HepG2 (cell line): Measurements from ENCODE around the gene RIT2. TPM values are rescaled to one million over a fixed set of nuclear protein-coding genes. Genes with fewer than 3 reads are reported as not detected.

Source experiments
- ATAC-seq: fragments of 200-7000 bp; cut with Tn5 transposase; 3 replicates; pipeline ENCODE4 v1.9.1; 2020; ENCODE audit warnings: mild to moderate bottlenecking, moderate library complexity
- BruUV-seq: library from RNA; stranded (reverse); fragments of 400-500 nt; replicated peaks from 2 replicates; lab custom pipeline; 2021; lab: Mats Ljungman, UMichigan
- CTCF ChIA-PET: fragments of 300-600 bp; formaldehyde crosslinking; extraction: SDS; loops from one replicate; lab custom pipeline; 2021; ENCODE audit warnings: low total read pairs, inconsistent platforms, low intra/inter-chr PET ratio; lab: Yijun Ruan, JAX
- POLR2A ChIA-PET: fragments of 350-600 bp; sonication (Branson Sonifier 250); formaldehyde crosslinking; loops from one replicate; lab custom pipeline; 2020; ENCODE audit warnings: antibody characterized with exemption, inconsistent platforms; lab: Yijun Ruan, JAX
- DNase-seq: peaks from one replicate; pipeline ENCODE4 v3.0.0-alpha.2; 2015; ENCODE audit warnings: low spot score
- FAIRE-seq: peaks from 3 replicates; lab custom pipeline; 2011; peaks lifted over from hg19 to GRCh38; lab: Jason Lieb, UNC
- H2AFZ ChIP-seq: one replicate; pipeline ENCODE4 v1.6.1; 2011; ENCODE audit warnings: low read length, inconsistent platforms
- H3K27ac ChIP-seq: fragments of 300-600 bp; 3 replicates; pipeline ENCODE4 v1.8.0; 2011; ENCODE audit warnings: mixed run types, mild to moderate bottlenecking, mixed read lengths, low read length, inconsistent platforms; ENCODE audit not compliant: insufficient read depth; ENCODE audit errors: extremely low read length
- H3K27me3 ChIP-seq, 2 experiments: fragments of 200-600 bp in 1 of 2; 2 replicates in 1 of 2; 3 replicates in 1 of 2; pipeline versions ENCODE4 v1.6.0 to v1.8.0; 2011; ENCODE audit warnings: low read length in 2 of 2, mild to moderate bottlenecking in 2 of 2, moderate library complexity in 2 of 2, inconsistent platforms in 1 of 2; ENCODE audit not compliant: insufficient read depth in 2 of 2, control insufficient read depth in 1 of 2
- H3K36me3 ChIP-seq, 2 experiments: fragments of 200-600 bp in 1 of 2; replicated peaks in 1 of 2; 2 replicates in 1 of 2; 3 replicates in 1 of 2; pipeline versions ENCODE4 v1.5.1 to v1.8.0; 2011; ENCODE audit warnings: low read length in 2 of 2, inconsistent platforms in 1 of 2; ENCODE audit not compliant: insufficient read depth in 2 of 2, control insufficient read depth in 1 of 2
- H3K4me1 ChIP-seq: 2 replicates; pipeline ENCODE4 v1.5.1; 2012; ENCODE audit warnings: low read length, inconsistent platforms; ENCODE audit not compliant: insufficient read depth
- H3K4me2 ChIP-seq: 2 replicates; pipeline ENCODE4 v1.6.0; 2011; ENCODE audit warnings: low read depth, low read length, inconsistent platforms
- H3K4me3 ChIP-seq, 3 experiments: fragments of 200-600 bp in 1 of 3; sonication (generic), shearing (Covaris generic) in 1 of 3; replicated peaks in 1 of 3; 2 replicates each; pipeline ENCODE4 v1.5.1; 2011 to 2016; ENCODE audit warnings: low read length in 3 of 3, inconsistent platforms in 2 of 3, low read depth in 2 of 3, mild to moderate bottlenecking in 2 of 3, control low read depth in 1 of 3, mixed read lengths in 1 of 3; ENCODE audit not compliant: insufficient read depth in 1 of 3
- H3K79me2 ChIP-seq: one replicate; pipeline ENCODE4 v1.6.1; 2011; ENCODE audit warnings: low read length, inconsistent platforms; ENCODE audit not compliant: insufficient read depth
- H3K9ac ChIP-seq: 2 replicates; pipeline ENCODE4 v1.6.0; 2011; ENCODE audit warnings: mild to moderate bottlenecking, low read depth, low read length, inconsistent platforms; ENCODE audit not compliant: insufficient read depth
- H3K9me3 ChIP-seq: 2 replicates; pipeline ENCODE4 v1.5.1; 2012; ENCODE audit warnings: mild to moderate bottlenecking, low read length
- H4K20me1 ChIP-seq: 2 replicates; pipeline ENCODE4 v1.6.0; 2011; ENCODE audit warnings: inconsistent platforms, mild to moderate bottlenecking, low read length, moderate library complexity; ENCODE audit not compliant: insufficient read depth
- CBX1 ChIP-seq: IDR thresholded peaks from one replicate; pipeline ENCODE4 v1.6.1; 2016; ENCODE audit warnings: antibody characterized with exemption, low read depth
- CERS6 ChIP-seq: sonication (generic); formaldehyde crosslinking; IDR thresholded peaks from 2 replicates; pipeline ENCODE4 v1.5.0; 2020; ENCODE audit warnings: missing genetic modification reagents
- HDAC2 ChIP-seq: sonication (generic); formaldehyde crosslinking; IDR thresholded peaks from 2 replicates; pipeline ENCODE4 v1.4.0; 2020; ENCODE audit warnings: missing genetic modification reagents
- HNF4A ChIP-seq: sonication (generic); formaldehyde crosslinking; IDR thresholded peaks from 2 replicates; pipeline ENCODE4 v1.4.0; 2020; ENCODE audit warnings: missing genetic modification reagents
- MIER3 ChIP-seq: IDR thresholded peaks from 2 replicates; pipeline ENCODE4 v1.6.1; 2016; ENCODE audit warnings: missing compliant biosample characterization, borderline replicate concordance
- RAD51 ChIP-seq: fragments of 450-650 bp; IDR thresholded peaks from 2 replicates; pipeline ENCODE4 v1.6.1; 2016; ENCODE audit warnings: borderline replicate concordance
- RELA ChIP-seq: sonication (generic); formaldehyde crosslinking; IDR thresholded peaks from 2 replicates; pipeline ENCODE4 v1.4.0; 2020; ENCODE audit warnings: missing genetic modification reagents
- ZBTB42 ChIP-seq: sonication (generic); formaldehyde crosslinking; IDR thresholded peaks from 2 replicates; pipeline ENCODE4 v1.5.0; 2020; ENCODE audit warnings: mild to moderate bottlenecking, missing genetic modification reagents
- ZFYVE20 ChIP-seq: sonication (generic); formaldehyde crosslinking; IDR thresholded peaks from 2 replicates; pipeline ENCODE4 v1.8.0; 2023; ENCODE audit warnings: low read depth, mild to moderate bottlenecking, moderate library complexity, missing genetic modification reagents, borderline replicate concordance
- ZNF10 ChIP-seq: sonication (generic); formaldehyde crosslinking; IDR thresholded peaks from 2 replicates; pipeline ENCODE4 v1.4.0; 2020; ENCODE audit warnings: mild to moderate bottlenecking, low read depth, missing genetic modification reagents, borderline replicate concordance
- ZNF496 ChIP-seq: sonication (generic); formaldehyde crosslinking; IDR thresholded peaks from 2 replicates; pipeline ENCODE4 v1.8.1; 2023; ENCODE audit warnings: mild to moderate bottlenecking, moderate library complexity, missing genetic modification reagents; ENCODE audit not compliant: insufficient replicate concordance
- ZNF839 ChIP-seq: sonication (generic); formaldehyde crosslinking; IDR thresholded peaks from 2 replicates; pipeline ENCODE4 v1.4.0; 2020; ENCODE audit warnings: missing genetic modification reagents, mild to moderate bottlenecking, borderline replicate concordance
- ZNF891 ChIP-seq: sonication (generic); formaldehyde crosslinking; IDR thresholded peaks from 2 replicates; pipeline ENCODE4 v1.5.0; 2020; ENCODE audit warnings: mild to moderate bottlenecking, missing genetic modification reagents
- WGBS: methylation state at CpG from one replicate; pipeline ENCODE4 v1.1.6; 2017; ENCODE audit warnings: low lambda C conversion rate; 5-methylcytosine and 5-hydroxymethylcytosine counted together
- in situ Hi-C: cut with HindIII; loops from 2 replicates; pipeline ENCODE4 v1.10.0; 2017; ENCODE audit warnings: low pct_unique_long_range_greater_than_20kb; ENCODE audit not compliant: extremely low pct_ligation_motif_present
- intact Hi-C: fragments of 100-400 bp; cut with micrococcal nuclease; formaldehyde crosslinking; loops from one replicate; pipeline ENCODE4 v1.10.0; 2022; ENCODE audit not compliant: unreplicated experiment
- polyA plus RNA-seq, 8 experiments: library from polyadenylated mRNA; depleted of rRNA in 3 of 8; stranded (reverse) in 7 of 8; unstranded in 1 of 8; fragments of >200 nt; fragmentation: Illumina TruSeq in 4 of 8; extraction: Trizol in 4 of 8; gene quantifications; 2 replicates each; pipeline versions ENCODE4 v1.2.1 to v1.2.3, GENCODE V29; 2011 to 2016; ENCODE audit warnings: low read depth in 4 of 8, missing spikeins in 1 of 8, mixed read lengths in 1 of 8; ENCODE audit not compliant: insufficient read depth in 1 of 8
- total RNA-seq, 5 experiments: library from RNA; depleted of rRNA; stranded (reverse); fragments of >200 nt; fragmentation: Illumina TruSeq; extraction: Trizol; gene quantifications; 2 replicates each; pipeline ENCODE4 v1.2.3, GENCODE V29; 2016; ENCODE audit warnings: low read depth in 1 of 5
- TF ChIP-seq, protein P1 (sequence below): IDR thresholded peaks from 2 replicates; pipeline ENCODE4 v1.6.1; 2012; ENCODE audit warnings: low read length, improper control_type of control experiment
- TF ChIP-seq, protein P2 (sequence below): sonication (generic); formaldehyde crosslinking; IDR thresholded peaks from 2 replicates; pipeline ENCODE4 v1.8.1; 2023; ENCODE audit warnings: missing genetic modification reagents, mild to moderate bottlenecking, borderline replicate concordance

RIT2 gene
- total and polyA plus RNA-seq, 2 of the 13 experiments (the other 11 are each of a cell fraction or from before 2014, with no cell fraction given), result not detected

GRCh38 chr18:42760290-42760689 lies 355.2 kb downstream of the RIT2 start:
- no peak overlapping the region for H3K9ac ChIP-seq
- no peak overlapping the region for H2AFZ ChIP-seq
- H4K20me1 ChIP-seq, result no peaks in the 10 kb centered on the region
- BruUV-seq, result no TSS peak
- DNase-seq (no peak), FAIRE-seq (no peak), ATAC-seq (no peak)
- in situ Hi-C loops (no loop called here), intact Hi-C loops (no loop called here)
- no peaks in the 10 kb centered on the region for H3K36me3 ChIP-seq
- ChIA-PET CTCF (no interaction called here), POLR2A (no interaction called here)
- no peaks in the 10 kb centered on the region for H3K27me3 ChIP-seq
- 0% methylated on average over 1 of the region's 1 CpG for WGBS
- no peaks in the 10 kb centered on the region for H3K4me1 ChIP-seq
- H3K79me2 ChIP-seq, result no peaks in the 10 kb centered on the region
- H3K27ac ChIP-seq, result no peak overlapping the region
- H3K9me3 ChIP-seq, result no peaks in the 10 kb centered on the region
- H3K4me2 ChIP-seq, result no peak overlapping the region
- no peak overlapping the region for H3K4me3 ChIP-seq
- TF ChIP-seq ZNF891 (CRISPR knock-in tag), result no peak
- no peak for TF ChIP-seq CERS6 (CRISPR knock-in tag)

DNA sequence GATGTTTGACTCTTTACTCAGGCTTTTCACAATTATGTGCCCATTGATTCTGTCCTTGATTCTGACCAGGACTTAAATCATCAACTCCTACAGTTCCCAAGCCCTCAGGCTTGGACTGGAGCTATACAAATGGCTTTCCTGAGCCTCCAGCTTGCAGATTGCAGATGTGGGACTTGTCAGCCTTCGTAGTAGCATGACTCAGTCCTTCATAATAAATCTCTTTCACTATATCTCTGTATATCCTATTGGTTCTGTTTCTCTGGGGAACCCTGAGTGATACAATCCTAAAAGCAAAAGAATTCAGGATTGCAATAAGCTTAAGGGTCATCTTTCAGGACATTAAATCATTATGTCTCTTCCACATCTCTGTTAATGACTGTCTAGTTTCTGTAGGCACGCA lies 356.6 kb downstream of the RIT2 start:
- in situ Hi-C loops, result no loop called here
- CTCF ChIA-PET, result no interaction called here
- TF ChIP-seq RAD51 (no peak), HDAC2 (CRISPR knock-in tag) (no peak), ZNF496 (CRISPR knock-in tag) (no peak), HNF4A (CRISPR knock-in tag) (no peak), CBX1 (no peak), ZNF839 (CRISPR knock-in tag) (no peak), ZBTB42 (no peak), MIER3 (CRISPR knock-in tag) (no peak), RELA (CRISPR knock-in tag) (no peak), ZNF10 (no peak), ZFYVE20 (CRISPR knock-in tag) (no peak)
- TF ChIP-seq, protein P1, sequence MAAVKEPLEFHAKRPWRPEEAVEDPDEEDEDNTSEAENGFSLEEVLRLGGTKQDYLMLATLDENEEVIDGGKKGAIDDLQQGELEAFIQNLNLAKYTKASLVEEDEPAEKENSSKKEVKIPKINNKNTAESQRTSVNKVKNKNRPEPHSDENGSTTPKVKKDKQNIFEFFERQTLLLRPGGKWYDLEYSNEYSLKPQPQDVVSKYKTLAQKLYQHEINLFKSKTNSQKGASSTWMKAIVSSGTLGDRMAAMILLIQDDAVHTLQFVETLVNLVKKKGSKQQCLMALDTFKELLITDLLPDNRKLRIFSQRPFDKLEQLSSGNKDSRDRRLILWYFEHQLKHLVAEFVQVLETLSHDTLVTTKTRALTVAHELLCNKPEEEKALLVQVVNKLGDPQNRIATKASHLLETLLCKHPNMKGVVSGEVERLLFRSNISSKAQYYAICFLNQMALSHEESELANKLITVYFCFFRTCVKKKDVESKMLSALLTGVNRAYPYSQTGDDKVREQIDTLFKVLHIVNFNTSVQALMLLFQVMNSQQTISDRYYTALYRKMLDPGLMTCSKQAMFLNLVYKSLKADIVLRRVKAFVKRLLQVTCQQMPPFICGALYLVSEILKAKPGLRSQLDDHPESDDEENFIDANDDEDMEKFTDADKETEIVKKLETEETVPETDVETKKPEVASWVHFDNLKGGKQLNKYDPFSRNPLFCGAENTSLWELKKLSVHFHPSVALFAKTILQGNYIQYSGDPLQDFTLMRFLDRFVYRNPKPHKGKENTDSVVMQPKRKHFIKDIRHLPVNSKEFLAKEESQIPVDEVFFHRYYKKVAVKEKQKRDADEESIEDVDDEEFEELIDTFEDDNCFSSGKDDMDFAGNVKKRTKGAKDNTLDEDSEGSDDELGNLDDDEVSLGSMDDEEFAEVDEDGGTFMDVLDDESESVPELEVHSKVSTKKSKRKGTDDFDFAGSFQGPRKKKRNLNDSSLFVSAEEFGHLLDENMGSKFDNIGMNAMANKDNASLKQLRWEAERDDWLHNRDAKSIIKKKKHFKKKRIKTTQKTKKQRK, result no peak
- TF ChIP-seq, protein P2, sequence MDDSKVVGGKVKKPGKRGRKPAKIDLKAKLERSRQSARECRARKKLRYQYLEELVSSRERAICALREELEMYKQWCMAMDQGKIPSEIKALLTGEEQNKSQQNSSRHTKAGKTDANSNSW (CRISPR knock-in tag), result no peak

More for the DNA sequence above, 356.6 kb downstream of the RIT2 start:
- intact Hi-C loops, result no loop called here
- Histone ChIP-seq H3K27me3 (no peaks in the 10 kb centered on the region), H4K20me1 (no peaks in the 10 kb centered on the region), H3K9me3 (no peaks in the 10 kb centered on the region), H3K4me2 (no peak overlapping the region), H3K4me3 (no peak overlapping the region), H3K4me1 (no peaks in the 10 kb centered on the region), H2AFZ (no peak overlapping the region), H3K9ac (no peak overlapping the region), H3K27ac (no peak overlapping the region), H3K36me3 (no peaks in the 10 kb centered on the region), H3K79me2 (no peaks in the 10 kb centered on the region)
- no peak for FAIRE-seq
- POLR2A ChIA-PET, result no interaction called here
- WGBS, result 0% methylated on average over 2 of the region's 2 CpGs
- no peak for ATAC-seq
- DNase-seq, result no peak
- BruUV-seq, result no TSS peak
